GM19240 (cell line): ENCODE results near the gene ATP5MC2.
A peak's percentile ranks its signal among the peaks of the same experiment; 100 is the strongest.
"Not testable (repeated sequence)": the region's sequence is repeated elsewhere in the genome, so short reads cannot be mapped to it uniquely, and the experiment has no call there.

Experiments used
- DNase-seq: peaks from one replicate; pipeline ENCODE4 v3.0.0; 2011; ENCODE audit warnings: low spot score; ENCODE audit not compliant: insufficient read length

ATP5MC2 gene

GRCh38 chr12:53675701-53676607, at the start of gene ATP5MC2:
ATP5MC2 (minus strand) TSS chr12:53676083; CDS start chr12:53672614, 3,469 bp downstream.
- DNase-seq = peak; percentile 88

- no peak for DNase-seq
Measured at GRCh38 chr12:53722450-53723041, 46.7 kb upstream of the ATP5MC2 start.

GRCh38 chr12:53720946-53721345, 45.1 kb upstream of the ATP5MC2 start:
- no peak for DNase-seq

- no peak for DNase-seq
Measured at GRCh38 chr12:53719649-53720048, 43.8 kb upstream of the ATP5MC2 start.

- not testable (repeated sequence) for DNase-seq
Measured at GRCh38 chr12:53718567-53718966, 42.7 kb upstream of the ATP5MC2 start.

- no peak for DNase-seq
Measured at GRCh38 chr12:53717319-53717718, 41.4 kb upstream of the ATP5MC2 start.

GRCh38 chr12:53714004-53714403, 38.1 kb upstream of the ATP5MC2 start:
- no peak for DNase-seq

GRCh38 chr12:53713516-53713915, 37.6 kb upstream of the ATP5MC2 start:
- DNase-seq = no peak

- DNase-seq = no peak
Measured at GRCh38 chr12:53712059-53712643, 36.3 kb upstream of the ATP5MC2 start.

GRCh38 chr12:53710091-53710490, 34.2 kb upstream of the ATP5MC2 start:
- no peak for DNase-seq

GRCh38 chr12:53709671-53710070, 33.8 kb upstream of the ATP5MC2 start:
- DNase-seq = no peak

- no peak for DNase-seq
Measured at GRCh38 chr12:53706080-53706479, 30.2 kb upstream of the ATP5MC2 start.

- no peak for DNase-seq
Measured at GRCh38 chr12:53703756-53704155, 27.9 kb upstream of the ATP5MC2 start.

- peak; percentile 70 for DNase-seq
Measured at GRCh38 chr12:53701518-53702264, 25.8 kb upstream of the ATP5MC2 start.

GRCh38 chr12:53700567-53700966, 24.7 kb upstream of the ATP5MC2 start:
- no peak for DNase-seq

GRCh38 chr12:53699678-53700025, 23.8 kb upstream of the ATP5MC2 start:
- DNase-seq = no peak

GRCh38 chr12:53698948-53699677, 23.2 kb upstream of the ATP5MC2 start:
- DNase-seq = no peak

GRCh38 chr12:53696655-53697331, 20.9 kb upstream of the ATP5MC2 start:
- DNase-seq = no peak

GRCh38 chr12:53696285-53696654, 20.4 kb upstream of the ATP5MC2 start:
- no peak for DNase-seq
